IPS DF 4.7 (cell line): ENCODE results near the gene ANGPTL2.

Experiments used
- DNase-seq: peaks from one replicate; pipeline ENCODE4 v3.0.0-alpha.2; 2013; ENCODE audit warnings: low spot score; ENCODE audit errors: extremely low read depth

Gene ANGPTL2

DNA sequence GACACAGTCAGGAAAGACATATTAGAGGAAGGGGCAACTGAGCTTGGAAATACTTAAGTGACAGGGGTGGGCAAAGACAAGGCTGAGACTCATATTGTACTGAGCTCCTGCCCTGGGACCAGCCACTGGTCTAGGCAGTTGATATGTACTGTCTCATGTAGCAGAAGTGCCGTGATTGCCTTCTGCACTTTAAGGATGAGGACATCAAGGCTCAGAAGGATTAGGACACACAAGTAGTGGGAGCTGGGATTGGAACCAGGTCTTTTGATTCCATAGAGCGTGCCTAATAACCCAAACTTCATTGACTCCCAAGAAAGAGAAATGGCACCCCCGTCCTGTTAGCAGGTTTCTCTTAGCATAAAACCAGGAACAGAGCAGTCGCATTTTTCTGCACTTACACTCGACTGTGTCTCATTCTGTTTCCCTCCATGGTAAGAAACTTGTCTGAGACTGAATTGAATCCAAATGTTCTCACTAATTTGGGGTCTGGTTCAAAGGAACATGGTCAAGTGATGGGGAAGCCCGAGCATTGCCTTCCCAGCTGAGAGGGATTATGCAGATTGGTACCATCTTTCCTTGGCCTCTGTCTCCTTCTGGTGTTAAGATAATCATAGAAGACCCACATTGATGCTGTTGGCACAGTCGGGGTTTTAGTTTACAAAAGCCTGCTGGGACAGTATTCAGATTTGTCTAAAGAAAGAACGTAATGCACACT, 70.4 kb downstream of the ANGPTL2 start:
- no peak for DNase-seq

DNA sequence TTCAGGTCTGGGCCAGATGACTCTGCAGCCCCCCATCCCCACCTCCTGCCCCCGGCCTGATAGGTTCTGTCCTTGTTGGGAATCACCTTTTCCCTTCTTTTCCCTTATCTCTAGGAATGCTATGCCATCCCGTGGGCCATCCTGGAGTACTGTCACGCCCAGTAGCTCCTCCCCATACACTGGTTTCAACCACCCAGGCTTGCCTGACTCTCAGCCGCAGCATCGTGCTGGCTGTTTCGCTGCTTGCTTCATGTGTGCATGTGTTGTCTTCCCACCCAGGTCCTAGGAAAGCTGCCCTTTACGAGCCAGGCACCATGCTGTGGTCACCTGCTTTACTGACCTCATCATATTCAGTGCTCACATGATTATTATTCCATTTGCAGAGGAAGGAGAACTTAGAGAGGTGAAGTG, 71.8 kb downstream of the ANGPTL2 start:
- no peak for DNase-seq

DNA sequence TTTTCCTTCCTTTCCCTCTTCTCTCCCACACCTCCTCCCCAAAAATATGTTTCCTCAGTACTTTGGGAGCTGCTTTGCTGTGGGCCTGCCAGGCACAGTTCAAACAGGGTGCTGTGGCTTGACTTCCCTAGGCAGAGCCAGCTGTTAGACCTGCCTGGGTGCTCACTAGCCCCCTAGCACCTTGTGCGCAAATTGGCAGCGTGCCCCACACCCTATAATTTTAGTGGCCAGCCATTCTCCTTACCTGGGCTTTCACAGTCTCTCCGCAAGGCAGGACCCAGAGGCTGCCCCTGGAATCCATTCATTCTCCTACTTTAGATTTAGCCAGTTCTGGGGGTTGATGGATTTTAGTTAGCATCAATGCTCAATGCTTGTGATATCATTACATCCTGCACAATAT, 72.3 kb downstream of the ANGPTL2 start:
- DNase-seq, result no peak

DNA sequence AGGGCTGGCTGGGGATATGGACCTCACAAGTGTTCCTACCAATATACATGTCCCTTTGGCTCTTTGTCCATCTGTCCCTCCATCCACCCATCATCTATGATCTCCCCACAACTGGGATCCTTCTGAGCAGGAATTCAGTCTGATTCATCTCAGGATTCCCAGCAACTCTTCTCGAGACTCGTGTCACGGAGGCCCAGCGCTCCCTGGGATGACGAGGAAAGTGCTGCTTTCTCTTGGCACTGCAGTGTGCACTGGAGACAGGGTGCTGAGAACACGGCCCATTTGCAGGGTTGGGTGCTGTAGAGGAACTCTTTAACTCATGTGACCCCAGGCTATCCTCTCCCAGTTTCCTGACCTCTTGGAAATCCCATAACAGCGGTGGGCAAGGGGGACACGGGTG, 72.9 kb downstream of the ANGPTL2 start:
- DNase-seq, result no peak

DNA sequence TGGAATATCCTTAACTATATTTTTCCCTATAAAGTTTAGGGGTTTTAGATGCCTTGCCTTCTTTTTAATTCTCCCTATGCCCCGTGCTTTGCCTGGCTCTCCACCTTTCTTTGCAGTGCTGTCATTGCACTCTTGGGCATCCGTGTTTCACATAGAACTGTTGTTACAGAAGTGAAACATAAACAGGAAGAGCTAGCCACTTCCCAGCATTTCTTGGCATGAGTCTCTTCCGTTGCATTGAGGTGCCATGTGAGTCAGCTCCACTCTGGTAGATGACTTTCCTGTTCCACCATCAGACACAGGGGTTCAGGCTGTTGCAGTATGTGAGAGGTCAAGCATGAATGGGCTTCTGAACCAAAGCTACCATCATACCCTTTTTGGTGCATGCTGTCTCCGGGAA, 73.4 kb downstream of the ANGPTL2 start:
- no peak for DNase-seq

- no peak for DNase-seq
Measured at GRCh38 chr9:127047971-127048370, 74.5 kb downstream of the ANGPTL2 start.

- DNase-seq, result no peak
Measured at GRCh38 chr9:127045148-127045547, 77.3 kb downstream of the ANGPTL2 start.

- no peak for DNase-seq
Measured at GRCh38 chr9:127039492-127039891, 82.9 kb downstream of the ANGPTL2 start.

GRCh38 chr9:127038531-127038930, 83.9 kb downstream of the ANGPTL2 start:
- no peak for DNase-seq
